ENCODE results near the gene FARP1.

Gene FARP1

DNA sequence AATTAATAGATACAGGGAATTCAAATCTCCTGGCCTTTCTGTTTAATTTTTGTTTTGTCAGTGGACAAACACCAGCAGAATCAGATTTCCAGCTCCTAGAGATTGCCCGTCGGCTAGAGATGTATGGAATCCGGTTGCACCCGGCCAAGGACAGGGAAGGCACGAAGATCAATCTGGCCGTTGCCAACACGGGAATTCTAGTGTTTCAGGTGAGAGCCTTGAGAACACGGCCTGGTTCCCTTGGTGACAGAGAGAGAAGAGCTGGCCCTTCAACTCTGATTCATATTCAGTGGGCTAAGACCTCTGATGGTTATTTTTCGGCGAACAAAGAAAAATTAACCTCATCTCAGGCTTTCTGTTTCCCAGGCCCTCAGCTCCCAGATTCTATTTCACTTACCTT, 242.7 kb downstream of the FARP1 start:
- DNase-seq (ENCODE audit: low read depth in 1 of 2, low spot score in 1 of 2), result no peak

DNA sequence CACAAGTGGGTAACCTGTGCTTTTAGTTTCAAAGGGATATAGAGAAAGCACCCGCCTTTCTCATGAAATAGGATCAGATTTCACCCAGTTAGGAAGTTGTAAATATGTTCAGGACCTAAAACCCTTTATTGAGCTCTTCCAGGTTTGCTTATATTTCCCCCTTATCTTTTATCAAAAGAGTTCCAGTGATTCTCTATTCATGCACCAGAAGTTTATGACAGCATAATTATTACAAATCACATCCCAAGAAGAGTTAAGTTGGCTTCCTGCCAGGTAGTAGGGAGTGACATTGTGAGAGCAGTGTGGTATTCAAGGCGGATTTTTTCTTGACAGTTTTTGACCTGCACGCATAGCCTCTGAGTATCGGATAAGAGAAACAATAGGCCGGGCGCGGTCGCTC, 243.7 kb downstream of the FARP1 start:
- DNase-seq (ENCODE audit: low read depth in 1 of 2, low spot score in 1 of 2), result no peak

DNA sequence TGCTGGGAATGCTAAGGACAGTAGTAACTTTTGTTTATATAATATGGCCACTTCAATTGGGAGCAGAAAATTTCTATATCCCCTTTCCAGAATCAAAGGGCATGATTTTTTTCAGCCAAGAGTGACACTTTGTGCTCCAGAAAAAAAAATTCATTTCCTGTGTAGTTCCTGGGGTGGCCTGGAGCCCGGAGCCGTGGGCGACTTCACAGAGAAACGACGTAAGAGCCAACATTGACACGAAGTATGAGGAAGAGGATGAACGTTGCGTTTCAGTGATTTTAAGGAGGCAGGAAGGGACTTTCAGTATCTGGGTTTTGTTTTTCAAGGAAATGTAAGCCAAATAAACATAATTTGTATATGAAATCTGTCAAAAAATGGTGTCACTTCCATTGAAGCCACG, 246.4 kb downstream of the FARP1 start:
- no peak for DNase-seq (ENCODE audit: low read depth in 1 of 2, low spot score in 1 of 2)

DNA sequence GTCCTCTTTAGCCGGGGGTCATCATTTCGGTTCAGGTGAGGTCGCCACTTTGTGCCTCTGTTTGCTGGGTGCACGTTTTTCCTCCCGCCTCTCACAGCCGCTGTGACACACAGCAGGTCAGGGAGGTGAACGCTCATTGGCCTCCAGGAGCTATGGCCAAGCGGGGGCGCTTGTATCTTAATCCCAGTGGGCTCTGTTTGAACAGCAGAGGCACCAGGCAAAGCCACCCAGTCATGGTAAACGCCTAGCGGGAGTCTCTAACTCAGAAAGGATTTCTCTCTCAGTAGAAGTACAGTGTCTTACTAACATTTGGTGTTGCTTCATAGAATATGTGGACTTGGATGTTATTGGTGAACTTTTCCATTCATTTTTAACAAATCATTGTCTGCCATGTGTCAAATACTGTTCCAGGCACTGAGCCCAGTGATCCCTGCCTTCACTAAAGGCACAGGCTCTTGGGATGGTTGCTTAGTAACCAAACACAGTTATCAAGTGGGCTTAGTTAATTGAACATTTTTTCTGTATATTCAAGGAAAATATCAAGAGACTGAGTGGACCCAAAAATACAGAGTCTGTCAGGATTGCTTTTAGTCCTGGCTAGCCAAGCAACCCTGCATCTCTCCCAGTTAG, 247.3 kb downstream of the FARP1 start:
- DNase-seq (ENCODE audit: low read depth in 1 of 2, low spot score in 1 of 2), result no peak

DNA sequence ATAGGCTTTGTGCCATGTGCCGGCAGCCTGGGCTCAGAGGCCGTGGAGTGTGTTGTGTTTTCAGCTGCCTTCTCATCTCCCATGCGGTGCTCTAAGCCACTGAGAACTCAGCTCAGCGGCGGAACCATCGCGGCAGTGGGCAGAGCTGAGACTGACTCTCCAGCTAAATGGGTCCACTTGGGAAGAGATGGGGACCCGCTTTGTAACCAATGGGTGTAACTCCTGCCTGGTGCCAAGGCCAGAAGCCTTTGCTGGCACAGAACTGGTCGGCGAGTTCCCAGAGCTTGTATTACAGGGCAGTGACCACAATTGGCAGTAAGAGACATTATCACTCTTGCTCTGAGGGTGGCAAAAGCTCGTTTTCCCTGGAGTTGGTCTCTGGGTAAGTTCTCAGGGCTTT, 251.0 kb downstream of the FARP1 start:
- DNase-seq (ENCODE audit: low read depth in 1 of 2, low spot score in 1 of 2), result no peak

DNA sequence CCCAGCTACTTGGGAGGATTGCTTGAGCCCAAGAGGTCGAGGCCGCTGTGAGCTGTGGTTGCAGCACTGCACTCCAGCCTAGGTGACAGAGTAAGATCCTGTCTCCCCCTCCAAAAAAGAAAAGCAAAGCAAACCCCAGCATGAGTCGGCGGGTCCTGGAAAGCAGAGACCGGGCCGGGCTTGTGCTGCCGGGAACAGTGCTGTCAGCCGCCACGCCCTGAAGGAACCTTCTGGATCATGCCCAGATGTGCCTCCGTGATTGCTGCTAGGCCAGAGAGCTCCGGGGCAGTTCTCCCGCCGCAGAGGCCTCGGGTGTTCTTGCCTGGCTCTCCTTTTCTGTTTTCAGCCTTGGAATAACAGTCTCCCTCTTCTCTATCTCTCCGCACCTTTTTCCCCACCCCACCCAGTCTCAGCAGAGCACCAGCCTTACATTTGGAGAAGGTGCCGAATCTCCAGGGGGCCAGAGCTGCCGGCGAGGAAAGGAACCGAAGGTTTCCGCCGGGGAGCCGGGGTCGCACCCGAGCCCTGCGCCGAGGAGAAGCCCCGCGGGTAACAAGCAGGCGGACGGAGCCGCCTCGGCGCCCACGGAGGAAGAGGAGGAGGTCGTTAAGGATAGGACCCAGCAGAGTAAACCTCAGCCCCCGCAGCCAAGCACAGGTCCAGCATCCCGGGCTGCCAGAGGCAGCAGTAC, 252.1 kb downstream of the FARP1 start:
- DNase-seq (ENCODE audit: low read depth in 1 of 2, low spot score in 1 of 2), result no peak

DNA sequence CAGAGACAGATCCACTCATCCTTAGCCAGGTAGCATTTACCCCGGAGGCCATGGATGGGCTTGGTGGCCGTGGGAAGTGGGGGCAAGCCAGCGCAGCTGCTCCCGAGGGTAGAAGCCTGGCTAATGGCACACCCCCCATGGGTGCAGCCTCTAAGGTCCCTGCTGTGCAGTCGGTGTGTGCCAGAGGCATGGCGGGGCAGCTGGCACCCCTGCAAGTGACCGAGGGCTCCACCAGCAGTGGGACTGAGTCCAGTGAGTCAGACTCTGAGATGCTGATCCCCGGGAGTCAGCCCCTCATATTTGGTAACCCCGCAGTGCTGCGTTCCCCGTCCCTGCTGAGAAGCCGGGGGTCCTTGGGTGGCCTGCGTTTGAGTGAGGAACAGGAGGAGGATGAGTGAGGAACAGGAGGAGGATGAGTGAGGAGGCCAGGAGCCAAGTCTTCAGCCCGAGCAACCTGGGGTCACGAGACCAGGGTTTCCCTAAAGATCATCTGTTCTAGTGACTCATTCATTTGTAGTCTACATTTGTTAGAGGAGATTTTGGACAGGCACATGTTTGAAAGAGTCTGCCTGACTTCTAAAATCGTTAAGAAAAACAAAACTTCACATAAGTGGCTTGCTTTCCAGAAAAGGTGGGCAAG, 253.3 kb downstream of the FARP1 start:
- no peak for DNase-seq (ENCODE audit: low read depth in 1 of 2, low spot score in 1 of 2)

DNA sequence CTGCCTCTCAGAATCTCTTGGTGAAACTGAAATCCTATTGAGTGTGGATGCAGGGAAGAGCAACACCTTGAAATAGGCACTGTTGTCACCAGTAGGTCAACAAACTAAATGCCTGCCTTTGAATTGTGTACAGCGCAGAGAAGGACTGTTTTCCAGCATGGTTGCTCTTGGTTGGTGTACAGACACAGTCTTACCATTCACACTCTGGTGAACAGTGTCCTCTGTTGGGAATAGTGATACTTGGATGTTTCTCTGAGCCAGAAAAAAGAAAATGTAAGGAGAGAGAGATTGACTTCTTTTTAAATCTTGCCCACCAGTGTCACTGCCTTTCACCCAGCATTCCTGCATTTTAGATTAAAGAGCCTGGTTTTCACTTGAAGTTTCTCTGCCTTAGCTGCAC, 254.3 kb downstream of the FARP1 start:
- DNase-seq (ENCODE audit: low read depth in 1 of 2, low spot score in 1 of 2), result no peak

DNA sequence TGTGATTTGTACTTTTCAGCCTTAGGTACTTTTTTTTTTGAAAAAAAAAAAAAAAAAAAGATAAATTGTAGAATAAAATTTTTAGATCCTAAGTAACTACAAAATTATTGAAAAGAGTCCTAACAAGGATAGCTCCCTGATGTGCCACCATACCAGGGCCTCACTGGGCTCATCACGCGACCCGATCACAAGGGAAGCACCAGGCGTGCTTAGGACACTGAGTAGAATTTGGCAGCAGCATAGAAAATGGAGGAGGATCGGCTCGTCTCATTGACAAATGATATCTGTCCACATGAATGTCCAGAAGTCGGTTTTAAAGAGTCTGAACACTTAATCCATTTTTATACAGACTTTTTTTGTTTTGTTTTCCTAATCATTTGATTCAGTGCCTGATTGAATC, 255.0 kb downstream of the FARP1 start:
- no peak for DNase-seq (ENCODE audit: low read depth in 1 of 2, low spot score in 1 of 2)

DNA sequence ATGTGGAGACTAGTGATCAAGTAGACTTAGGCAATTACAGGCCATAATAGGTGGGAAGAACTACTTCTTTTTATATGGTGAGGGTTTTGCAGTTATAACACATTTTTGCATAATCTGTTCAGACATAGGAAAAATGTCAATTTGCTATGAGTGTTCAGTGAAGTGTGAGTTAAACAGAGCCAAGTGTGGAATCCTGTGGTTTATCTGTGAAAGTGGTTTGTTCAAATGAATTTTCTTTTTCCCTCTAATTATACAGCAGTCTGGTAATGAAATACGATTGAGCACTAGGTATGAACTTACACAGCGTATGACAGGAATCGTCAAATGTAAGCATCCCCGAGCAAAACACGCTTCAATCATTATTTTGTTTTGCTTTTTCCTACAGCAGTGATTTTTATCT, 255.7 kb downstream of the FARP1 start:
- no peak for DNase-seq (ENCODE audit: low read depth in 1 of 2, low spot score in 1 of 2)

DNA sequence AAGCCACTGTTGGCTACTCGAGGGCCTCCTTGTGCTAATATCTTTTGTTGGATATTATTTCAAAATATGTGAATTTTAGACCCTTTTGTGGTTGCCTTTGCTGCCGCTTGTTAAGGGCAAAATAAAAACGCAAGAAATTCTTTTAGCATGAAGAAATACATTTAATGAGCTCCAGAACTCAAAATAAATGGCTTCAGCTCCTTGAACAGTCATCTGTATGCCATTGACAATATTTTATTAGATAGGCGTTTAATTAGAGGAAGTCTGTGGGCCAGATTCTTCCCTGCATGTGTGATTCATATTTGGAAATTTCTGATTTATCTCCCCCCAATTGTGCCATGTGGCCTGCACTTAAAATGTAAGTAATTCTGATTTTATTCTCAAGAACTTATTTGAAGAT, 256.9 kb downstream of the FARP1 start:
- no peak for DNase-seq (ENCODE audit: low read depth in 1 of 2, low spot score in 1 of 2)

DNA sequence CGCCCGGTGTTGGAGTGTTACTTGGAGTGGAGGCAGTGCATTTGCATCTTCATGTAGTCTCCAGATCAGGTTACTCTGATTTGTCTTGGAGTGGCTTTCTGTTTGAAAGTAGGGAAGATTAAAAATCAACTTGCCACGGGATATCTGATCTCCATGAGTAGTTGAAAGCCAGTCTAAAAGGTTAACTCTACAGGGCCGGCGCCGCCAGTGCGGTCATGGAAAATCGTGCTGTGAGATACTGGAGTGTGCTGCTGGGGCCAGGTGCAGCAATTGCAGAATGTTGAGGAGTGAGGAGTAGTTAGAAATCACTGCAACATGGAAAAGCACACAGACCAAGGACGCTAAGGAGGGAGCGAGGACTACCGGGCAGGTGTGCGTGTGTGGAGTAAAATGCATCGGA, 259.0 kb downstream of the FARP1 start:
- DNase-seq (ENCODE audit: low read depth in 1 of 2, low spot score in 1 of 2), result no peak

DNA sequence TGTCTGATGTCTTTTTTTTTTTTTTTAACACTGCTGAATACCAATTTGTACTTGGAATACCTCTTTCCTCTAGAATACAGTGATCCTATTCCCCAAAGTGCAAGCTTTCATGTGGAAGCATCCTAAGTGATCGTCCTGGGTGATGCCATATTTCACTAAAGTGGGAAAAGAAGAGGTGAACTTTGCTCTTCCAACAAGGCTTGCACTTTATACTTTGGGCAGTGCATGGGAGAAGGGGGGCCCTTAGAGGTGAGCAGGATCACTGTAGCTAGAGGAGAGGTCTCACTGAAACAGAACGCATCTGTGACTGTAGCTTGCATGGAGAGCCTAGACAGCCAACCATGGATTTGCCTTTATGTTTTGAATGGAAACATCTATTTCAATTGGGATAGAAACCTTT, 260.2 kb downstream of the FARP1 start:
- DNase-seq (ENCODE audit: low read depth in 1 of 2, low spot score in 1 of 2), result no peak

DNA sequence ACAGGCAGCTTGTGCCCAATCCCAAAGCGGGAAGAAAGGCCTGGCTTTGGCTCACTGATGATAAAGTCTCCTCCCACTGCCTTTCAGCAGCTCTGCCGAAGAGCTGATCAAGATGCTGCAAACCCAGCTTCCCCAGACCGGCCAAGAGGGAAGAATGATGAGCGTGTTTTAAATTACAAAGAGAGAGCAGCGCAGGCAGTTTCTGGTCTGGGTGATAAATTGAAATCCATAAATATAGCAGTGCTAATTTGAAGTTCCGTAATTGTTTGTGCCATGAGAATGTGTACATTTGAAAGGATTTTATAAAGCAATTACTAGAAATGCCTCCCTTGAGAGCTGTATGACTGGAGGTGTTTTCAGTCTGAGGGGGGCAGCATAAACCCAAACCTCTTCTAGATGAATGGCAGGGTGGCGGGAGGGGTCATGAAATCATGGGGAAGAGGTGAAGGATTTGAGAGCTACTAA, 262.2 kb downstream of the FARP1 start:
- no peak for DNase-seq (ENCODE audit: low read depth in 1 of 2, low spot score in 1 of 2)

DNA sequence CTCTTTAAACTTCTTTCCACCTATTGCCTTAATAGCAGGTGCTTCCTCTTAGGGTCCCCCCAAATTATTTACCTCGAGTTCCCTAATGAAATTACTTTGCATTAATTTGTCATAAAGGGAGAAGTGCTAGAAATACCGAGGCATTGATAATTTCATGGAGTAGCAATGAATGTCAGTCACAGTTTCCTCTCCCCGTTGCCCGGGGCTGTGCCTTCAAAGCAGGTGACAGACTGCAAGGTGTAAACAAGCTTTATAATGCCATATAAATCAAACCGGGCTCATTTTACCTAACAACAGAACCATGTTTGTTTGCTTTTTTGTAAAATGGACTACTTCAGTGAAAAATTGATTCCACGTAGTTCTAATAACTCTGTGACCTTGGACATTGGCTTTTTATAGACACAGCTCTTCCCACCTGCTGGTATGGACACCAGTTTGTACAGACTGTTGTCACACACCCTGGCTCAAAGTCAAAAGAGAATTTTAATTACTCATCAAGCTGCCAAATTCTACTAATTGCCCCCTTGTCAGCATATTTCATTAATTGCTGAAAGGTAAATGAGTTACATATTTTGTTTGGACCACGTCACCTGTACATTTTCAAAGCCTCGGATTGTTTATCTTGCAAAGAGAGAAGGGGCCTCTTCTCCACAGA, 262.9 kb downstream of the FARP1 start:
- DNase-seq (ENCODE audit: low read depth in 1 of 2, low spot score in 1 of 2), result no peak

DNA sequence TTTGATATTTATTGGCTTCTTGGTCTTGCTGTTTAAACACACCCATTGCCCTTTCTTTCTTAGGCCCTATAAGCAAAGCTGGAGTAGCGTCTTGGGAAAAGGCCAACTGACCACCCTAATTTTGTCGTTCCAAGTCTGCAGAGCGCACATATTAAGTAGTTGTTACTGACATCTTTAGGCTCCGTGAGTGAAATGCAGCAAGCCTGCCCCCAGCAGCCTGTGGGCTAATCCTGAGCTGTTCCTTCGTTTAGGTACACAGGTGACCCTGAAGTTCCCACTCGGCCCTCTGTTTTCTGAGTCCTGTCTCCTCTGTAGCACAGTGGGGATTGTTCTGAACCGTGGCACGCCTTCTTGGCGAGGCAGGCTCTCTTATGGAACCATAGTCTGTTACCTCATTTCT, 263.5 kb downstream of the FARP1 start:
- DNase-seq (ENCODE audit: low read depth in 1 of 2, low spot score in 1 of 2), result no peak

DNA sequence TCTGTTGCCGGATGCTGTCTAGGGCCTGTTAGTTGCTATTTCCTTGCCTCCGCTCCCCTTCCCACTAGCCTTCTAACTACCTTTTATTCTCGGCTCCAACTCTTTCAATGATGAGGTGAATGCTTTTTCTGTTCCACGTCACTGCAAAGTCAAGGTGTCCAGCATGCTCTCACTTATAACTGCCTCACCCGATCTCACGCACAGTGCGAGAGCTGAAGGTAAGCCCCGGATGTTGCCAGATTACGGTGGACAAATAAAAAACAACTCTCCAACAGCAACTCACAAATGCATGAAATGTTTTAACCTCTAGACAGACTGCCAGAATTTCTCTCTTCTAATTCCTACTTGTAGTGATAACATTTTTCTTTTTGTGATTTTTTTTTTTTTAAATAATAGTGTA, 264.1 kb downstream of the FARP1 start:
- no peak for DNase-seq (ENCODE audit: low read depth in 1 of 2, low spot score in 1 of 2)

DNA sequence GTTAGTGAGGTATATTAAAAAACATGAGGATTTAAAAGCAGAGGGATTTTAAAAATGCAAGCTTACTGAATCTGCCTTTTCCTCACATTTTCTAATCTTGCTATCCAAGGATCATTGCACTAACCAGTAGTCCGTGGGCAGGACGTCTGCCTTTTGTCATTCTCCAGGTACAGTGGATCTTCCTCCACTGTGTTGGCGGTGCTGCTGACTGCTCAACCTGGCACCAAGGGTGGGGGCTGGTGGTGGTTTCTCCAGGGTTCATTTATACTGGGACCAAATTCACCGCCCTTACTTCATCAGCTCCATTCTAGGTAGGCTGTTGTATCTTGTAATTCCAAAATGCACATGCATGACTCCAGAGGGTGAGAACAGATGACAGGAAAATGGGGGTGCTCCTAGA, 264.7 kb downstream of the FARP1 start:
- DNase-seq (ENCODE audit: low read depth in 1 of 2, low spot score in 1 of 2), result no peak

DNA sequence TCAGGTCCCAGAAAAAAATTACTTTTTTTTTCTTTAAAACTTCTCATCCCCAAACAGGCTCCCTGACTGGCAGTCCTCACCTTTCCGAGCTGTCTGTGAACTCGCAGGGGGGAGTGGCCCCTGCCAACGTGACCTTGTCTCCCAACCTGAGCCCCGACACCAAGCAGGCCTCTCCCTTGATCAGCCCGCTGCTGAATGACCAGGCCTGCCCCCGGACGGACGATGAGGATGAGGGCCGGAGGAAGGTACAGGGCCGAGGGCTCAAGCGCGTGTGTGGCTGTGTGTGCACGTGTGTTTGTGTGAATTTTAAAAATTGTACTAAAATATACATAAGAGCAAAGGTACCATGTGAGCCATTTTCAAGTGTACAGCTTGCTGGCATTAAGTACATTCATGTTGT, 266.4 kb downstream of the FARP1 start:
- no peak for DNase-seq (ENCODE audit: low read depth in 1 of 2, low spot score in 1 of 2)

DNA sequence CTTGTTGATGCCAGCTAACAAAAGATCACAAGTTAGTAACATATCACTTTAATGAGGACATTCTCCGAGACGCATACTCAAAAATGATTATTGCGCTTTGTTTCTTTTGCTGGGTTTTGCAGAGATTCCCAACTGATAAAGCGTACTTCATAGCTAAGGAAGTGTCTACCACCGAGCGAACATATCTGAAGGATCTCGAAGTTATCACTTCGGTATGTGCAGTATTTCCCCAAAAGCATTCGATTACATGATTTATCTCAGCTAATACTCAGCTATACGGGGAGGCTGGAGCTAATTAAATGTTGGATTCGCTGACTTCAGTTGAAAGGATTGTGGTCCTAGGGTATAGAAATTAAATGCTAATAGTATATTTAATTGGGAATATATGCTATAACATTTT, 267.7 kb downstream of the FARP1 start:
- DNase-seq (ENCODE audit: low read depth in 1 of 2, low spot score in 1 of 2), result no peak

DNA sequence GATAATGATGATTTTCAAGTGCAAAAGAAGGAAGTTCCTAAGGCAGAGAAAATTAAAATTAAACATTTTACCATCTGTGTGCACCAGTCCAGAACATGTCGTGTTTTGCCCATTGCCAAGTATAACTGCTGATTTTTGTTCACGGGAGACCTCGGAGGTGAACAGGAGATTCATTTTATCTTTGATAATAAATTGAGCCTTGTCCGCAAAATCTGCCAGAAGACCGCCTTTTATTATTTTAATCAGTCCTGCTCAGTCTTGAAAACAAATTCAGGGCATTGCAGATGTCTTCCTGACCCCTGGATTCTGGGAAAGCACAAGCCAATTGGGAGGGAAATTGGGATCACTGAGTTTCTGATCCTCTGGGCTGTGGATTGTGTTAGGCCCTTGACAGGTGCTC, 268.1 kb downstream of the FARP1 start:
- DNase-seq (ENCODE audit: low read depth in 1 of 2, low spot score in 1 of 2), result no peak

DNA sequence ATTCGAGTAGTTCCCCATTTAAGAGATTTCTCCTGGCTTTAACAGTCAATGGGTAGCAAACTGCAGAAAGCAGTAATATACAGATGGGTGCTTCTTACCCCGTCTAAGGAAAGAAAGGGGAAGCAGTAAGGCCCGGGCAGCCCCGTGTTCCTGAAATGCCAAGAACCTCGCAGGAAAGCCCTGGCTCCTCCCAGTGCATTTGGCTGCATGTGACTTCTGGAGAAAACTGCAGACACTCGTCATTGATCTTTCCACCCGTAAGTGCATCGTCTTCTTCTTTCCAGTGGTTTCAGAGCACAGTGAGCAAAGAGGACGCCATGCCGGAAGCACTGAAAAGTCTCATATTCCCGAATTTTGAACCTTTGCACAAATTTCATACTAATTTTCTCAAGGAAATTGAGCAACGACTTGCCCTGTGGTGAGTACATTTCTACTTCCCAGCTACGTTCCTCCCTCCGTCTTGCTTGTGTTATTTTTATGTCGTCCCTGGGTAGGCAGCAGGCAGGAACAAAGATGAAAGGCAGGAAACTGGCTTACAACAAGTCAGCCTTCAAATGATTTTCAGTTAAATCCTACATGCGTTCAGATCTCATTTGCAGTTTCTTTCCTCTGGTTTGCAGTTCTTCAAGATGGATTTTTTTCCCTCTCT, 268.8 kb downstream of the FARP1 start:
- no peak for DNase-seq (ENCODE audit: low read depth in 1 of 2, low spot score in 1 of 2)
